Measurements from ENCODE around the gene KNDC1.
"Not testable (repeated sequence)": the region's sequence is repeated elsewhere in the genome, so short reads cannot be mapped to it uniquely, and the experiment has no call there.

Gene KNDC1

DNA sequence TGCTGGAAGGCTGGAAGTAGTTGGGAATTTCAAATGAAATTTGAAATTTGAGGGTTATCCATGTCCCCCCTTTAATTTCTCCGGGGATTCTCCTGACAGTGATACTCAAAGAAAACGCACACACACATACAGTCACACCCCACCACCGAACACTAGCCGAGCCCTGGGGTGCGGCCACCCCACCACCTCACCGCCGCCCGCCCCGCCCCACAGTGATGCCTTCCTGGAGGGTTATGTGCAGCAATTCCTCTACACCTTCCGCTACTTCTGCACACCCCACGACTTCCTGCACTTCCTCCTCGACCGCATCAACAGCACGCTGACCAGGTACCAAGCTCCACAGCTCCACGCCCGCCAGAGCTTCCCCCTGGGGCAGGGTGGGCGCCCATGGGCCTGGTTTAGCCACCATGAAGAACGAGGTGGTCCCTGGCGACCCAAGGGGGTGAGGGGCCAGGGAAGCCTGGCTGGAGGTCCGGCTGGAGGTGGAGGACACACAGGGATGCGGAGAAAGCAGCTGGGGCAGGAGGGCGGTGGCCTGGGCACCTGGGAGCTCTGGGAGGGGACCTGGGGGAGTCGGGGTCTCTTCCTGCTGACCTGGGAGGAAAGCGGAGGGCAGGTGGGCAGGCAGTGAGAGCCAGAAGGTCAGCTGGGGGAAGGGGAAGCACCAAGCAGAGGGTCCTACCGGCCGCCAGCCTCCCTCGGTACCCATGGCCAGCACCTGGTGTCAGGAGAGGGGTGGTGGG, 50.5 kb downstream of the KNDC1 start:
- no peak for DNase-seq

DNA sequence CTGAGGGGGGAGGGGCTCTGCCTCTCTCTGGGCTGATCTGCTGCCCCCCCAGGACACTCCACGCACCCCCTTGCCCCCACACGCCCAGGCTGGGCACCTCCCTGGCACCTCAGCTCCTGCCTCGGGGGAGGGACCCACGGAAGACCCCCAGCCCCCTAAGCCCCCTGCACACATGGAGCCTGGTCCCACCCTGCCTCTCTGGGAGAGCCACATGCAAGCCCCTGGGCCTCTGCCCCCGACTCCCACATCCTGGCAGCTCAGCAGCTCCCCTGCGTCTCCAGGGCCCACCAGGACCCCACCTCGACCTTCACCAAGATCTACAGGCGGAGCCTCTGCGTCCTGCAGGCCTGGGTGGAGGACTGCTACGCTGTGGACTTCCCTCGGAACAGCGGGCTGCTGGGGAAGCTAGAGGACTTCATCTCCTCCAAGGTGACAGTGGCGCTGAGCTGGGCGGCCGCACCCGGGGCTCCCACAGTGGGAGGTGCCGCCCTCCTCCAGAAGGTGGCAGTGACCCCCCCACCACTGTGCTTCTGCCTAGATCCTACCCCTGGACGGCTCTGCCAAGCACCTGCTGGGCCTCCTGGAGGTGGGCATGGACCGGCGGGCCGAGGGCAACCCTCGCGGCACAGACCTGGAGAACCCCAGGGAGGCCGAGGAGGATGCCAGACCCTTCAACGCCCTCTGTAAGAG, 51.3 kb downstream of the KNDC1 start:
- no peak for DNase-seq

DNA sequence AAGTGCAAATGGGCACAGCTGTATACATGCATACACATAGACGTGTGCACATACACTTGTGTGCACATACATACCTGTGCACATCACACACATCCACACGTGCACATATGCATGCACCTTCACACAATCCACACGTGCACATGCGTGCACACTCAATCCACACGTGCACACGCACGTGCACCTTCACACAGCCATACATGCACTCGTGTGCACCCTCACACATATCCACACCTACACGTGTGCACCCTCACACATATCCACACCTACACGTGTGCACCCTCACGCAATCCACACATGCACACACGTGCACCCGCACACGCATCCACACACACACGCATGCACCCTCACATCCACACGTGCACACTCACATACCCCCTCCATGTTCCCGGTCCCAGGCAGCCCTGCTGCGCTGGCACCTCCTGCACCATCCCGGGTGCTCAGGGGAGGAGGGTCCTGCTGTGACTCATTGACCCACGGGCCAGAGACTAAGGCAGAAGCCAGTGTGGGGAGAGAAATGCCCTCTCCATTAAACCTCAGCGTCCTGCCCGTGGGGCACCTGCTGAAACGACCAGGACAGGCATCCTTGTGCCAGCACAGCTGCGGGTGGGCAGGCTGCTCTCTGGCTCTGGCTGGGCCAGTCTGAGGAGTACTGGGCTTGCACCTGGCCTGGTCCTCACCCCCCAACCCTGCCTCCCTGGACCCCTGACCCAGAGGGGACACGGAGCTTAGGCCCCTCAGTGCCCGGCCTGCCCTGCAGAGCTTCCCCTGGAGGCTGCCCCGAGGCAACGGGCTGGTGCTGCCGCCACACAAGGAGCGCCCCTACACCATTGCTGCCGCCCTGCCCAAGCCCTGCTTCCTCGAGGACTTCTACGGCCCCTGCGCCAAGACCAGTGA, 52.2 kb downstream of the KNDC1 start:
- no peak for DNase-seq

DNA sequence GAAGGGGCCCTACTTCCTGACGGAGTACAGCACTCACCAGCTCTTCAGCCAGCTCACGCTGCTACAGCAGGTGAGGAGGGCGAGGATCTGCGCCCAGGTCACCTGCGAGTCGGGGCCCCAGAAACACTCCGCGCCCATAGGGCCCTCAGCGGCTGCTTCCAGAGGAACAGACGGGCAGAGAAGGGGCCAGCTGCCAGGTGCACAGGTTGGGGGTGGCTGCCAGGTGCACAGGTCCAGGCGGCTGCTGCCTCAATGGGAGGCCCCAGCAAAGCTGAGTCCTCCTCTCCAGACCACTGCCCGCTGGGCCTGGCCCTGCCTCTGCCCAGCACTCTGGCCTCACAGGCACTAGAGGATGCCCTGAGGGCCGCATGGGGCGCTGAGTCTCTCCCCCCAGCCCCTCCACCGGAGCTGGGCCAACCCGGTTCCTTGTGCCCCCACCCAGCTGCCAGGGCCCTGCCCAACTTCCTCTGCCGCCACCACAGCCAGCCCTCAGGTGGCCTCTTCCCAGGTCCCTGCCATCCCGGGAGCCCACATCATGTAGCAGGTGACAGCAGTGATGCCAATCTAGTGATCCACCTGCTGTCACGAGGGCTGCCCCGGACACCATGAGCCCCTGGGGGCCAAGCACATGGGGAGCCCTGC, 53.0 kb downstream of the KNDC1 start:
- DNase-seq: no peak

DNA sequence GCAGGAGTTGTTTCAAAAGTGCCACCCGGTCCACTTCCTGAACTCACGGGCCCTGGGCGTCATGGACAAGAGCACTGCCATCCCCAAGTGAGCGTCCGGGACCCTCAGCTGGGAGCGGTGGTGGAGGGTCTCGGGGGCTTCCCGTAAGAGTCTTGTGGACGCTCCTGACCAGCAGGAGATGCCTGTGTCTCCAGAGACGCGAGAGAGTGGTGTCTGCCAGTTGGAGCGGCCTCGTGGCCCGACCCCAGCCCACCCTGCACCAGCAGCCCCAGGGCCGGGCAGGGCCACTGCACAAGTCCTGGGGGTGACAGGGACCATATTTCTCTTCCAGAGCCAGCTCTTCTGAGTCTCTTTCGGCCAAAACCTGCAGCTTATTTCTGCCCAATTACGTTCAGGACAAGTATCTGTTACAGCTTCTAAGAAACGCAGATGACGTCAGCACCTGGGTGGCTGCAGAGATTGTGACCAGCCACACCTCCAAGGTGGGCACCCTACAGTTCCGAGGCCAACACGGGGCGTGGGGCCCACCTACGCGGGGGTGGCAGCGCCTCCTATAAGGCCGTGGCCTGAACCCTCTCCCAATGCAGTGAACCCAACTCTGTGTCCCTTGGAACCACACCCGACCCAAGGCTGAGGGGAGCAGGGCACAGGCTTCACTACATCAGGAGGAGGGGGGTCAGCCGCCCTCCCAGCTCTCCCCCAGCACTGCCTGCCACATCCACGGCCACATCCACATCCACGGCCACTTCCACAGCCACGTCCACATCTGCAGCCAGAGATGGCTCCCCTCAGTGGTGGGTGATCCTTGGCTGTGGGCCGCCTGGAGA, 53.8 kb downstream of the KNDC1 start:
- DNase-seq: no peak

DNA sequence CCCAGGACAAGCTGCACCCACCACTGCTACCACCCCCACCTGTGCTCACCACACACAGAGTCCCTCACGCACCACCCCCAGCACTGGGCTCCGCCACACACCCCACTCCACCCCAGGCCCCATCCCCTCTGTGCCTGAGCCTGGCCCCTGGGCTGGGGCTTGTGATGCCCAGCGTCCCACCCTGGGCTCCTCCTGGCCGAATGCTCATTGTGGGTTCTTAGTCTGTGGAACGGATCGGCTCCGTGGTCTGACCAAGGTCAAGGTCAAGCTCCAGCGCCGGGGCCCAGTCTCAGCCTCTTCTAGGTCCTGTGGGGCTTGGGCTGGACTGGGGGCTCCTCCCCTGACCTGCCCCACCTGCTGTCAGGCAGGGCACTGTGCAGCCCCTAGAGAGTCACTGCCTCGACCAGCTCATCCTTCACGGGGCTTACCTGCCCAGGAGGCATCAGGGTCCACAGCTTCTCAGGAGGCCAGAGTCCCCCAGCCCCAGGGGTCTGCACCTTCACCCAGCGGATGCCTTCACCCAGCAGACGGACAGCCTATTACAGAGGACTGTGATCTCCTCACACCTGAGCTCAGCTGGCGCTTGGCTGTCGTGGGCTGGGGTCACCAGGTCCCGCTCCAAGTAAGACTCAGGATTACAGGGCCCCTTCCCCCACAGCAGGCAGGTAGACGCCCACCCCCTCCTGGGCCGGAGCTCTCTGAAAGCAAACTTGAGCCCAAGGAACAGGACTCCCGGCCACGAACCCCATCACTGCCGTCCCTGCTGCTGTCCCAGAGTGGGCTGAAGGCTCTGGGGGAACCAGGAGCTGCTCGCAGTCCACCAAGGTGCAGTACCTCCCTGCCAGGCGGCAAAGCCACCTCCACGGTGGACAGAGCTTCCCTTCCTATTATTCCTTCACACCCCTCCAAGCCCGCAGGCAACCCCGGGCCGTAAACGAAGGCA, 54.7 kb downstream of the KNDC1 start:
- no peak for DNase-seq

DNA sequence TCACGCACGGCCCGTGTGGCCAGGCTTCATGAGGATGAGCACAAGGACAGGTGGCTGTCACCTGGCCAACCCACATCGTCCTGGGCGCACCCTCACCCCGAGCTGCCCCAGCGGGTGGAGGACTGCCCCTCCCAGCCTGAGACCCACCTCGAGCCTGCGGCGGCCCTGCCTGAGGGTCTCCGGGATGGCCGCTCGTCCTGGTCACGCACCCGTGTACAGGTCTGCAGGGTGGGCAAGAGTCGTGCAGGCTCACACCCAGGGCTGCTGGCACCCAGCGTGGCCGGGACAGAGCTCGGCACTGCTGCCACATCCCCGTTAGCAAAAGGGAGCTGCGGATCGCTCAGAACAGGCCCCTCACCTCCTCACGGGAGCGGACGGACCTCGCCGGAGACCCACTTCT, 55.6 kb downstream of the KNDC1 start:
- no peak for DNase-seq

DNA sequence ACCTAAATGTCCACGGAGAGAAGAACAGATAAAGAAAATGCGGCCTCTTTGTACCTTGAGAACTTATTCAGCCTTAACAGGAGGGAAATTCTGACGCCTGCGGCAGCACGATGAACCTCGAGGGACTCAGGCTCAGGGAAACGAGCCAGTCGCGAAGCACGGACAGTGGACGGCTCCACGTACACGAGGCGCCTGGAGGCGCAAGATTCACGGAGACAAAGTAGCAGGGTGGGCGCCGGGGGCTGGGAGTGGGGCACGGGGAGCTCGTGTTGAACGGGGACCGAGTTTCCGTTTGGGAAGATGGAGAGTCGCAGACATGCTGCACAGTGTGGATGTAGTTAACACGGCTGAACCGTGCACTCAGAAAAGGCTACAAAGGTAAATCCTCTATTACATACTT, 56.8 kb downstream of the KNDC1 start:
- DNase-seq: no peak

DNA sequence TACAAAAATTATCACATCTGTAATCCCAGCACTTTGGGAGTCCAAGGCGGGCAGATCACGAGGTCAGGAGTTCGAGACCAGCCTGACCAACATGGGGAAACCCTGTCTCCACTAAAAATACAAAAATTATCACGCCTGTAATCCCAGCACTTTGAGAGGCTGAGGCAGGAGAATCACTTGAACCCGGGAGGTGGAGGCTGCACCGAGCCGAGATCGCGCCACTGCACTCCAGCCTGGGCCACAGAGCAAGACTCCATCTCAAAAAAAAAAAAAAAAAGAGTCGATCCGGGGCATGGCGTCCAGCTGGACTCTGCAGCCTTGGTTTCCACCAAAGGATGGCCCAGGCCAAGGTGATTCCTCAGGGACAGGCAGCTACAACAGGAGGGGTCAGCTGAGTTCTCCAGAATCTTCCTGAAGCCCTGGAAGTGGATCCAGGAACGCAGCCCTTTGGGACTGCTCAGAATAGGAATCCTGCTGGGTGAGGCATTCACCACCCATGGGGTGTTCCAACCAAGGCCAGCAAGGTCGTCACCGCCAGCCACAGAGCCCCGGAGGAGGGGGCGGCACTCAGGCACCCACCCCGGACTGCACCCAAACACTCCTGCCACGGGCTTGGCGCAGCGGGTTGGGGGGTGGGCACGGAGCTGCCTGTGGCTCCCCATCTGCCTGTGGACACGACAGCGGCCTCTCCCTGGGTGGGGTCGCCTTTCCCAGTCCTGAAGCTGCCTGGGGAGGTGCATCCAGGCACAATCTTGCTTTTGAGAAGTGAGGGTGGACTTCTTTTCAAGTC, 58.0 kb downstream of the KNDC1 start:
- no peak for DNase-seq

DNA sequence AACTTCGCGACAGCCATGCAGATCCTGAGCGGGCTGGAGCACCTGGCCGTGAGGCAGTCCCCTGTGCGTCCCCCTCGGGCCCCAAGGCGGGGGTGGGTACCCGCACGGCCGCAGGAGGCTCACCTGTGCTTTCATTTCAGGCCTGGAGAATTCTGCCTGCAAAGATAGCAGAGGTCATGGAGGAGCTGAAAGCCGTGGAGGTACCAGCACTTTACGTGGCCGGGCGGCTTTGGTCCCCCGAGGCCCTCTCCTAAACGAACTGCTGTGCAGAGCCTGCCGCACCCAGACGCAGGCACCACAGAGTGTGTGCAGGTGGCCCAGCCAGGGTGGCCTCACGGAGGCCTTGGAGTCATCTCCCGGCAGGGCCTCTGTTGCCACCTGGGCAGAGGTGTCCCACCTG, 58.9 kb downstream of the KNDC1 start:
- DNase-seq: no peak

DNA sequence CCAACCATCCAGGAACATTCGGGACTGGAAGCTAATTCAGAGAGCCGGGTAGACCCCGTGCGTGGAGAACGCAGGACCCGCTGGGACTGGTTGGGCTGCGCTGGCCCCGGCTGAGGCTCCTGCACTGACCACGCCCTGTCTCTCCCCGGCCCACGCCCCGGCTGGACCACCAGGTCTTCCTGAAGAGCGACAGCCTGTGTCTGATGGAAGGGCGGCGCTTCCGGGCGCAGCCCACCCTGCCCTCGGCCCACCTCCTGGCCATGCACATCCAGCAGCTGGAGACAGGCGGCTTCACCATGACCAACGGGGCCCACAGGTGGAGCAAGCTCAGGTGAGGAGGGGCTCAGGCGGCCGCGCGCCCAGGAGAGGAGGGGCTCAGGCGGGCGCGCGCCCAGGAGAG, 59.8 kb downstream of the KNDC1 start:
- DNase-seq: no peak

DNA sequence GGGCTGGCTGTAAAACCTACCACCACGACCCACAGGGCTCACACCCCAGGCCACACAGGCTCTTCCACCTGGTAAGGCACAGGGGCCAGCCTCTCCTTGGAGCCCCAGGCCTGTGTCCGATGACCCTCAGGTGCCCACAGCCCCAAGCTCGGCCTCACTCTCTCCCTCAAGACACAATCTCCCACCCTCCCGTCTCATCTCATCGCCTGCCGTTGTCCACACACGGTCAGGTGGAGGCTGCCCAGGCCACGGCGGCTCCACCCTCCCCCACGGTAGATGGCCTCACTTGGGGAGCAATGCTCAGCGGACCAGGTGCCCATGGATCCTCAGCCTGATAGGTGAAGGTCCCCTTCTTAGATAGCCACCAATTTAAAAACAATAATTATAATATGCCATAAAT, 61.3 kb downstream of the KNDC1 start:
- no peak for DNase-seq

DNA sequence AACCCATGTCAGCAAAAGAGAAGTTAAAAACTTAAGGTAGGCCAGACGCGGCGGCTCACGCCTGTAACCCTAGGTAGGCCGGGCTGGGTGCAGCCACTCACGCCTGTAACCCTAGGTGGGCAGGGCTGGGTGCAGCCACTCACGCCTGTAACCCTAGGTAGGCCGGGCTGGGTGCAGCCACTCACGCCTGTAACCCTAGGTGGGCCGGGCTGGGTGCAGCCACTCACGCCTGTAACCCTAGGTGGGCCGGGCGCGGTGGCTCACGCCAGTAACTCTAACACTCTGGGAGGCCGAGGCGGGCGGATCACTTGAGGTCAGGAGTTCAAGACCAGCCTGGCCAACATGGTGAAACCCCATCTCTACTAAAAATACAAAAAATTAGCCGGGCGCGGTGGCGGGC, 61.7 kb downstream of the KNDC1 start:
- DNase-seq: not testable (repeated sequence)

DNA sequence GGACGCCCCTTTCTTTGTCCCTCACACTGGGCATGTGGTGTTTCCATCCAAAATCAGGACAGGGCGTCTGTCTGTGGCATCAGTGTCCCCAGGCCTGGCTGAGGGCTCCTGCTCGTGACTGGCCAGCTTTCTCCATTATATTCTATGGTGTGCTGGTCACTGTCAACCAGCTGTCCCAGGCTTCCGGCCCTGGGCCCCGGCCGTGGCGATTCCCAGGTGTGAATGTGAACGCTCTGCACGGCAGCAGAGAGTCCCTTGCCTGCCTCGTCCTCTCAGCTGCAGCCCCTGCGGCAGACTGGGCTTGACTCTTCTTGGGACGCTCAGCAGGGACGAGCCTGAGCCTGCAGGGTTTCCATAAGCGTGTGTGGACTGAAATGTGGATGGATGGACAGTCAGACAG, 64.1 kb downstream of the KNDC1 start:
- no peak for DNase-seq

DNA sequence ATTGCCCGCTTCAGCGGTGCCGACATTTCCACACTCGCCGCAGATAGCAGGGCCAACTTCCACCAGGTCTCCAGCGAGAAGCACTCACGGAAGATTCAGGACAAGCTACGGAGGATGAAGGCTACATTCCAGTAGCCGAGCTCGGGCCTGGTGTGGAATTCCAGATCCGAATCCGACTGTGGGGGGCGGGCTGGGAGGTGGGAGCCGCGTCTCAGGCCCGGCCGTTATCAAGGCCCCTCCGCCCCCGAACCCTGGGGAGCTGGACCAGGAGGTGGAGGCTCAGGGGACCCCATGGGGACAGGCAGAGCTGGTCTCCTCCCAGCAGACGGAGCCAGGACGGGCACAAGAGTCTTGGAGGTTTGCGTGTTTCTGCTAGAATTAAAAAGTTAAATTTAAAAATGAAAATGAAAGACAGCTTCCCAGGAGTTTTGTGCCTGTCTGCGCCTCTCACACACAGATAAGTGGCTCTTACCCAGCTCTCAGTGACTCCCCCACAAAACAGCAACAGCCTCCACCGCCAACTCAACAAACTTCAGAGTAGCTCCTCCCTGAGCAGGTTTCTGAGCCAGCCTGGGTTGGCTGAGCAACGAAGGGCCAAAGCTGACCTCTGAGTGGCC, 64.8 kb downstream of the KNDC1 start:
- no peak for DNase-seq

DNA sequence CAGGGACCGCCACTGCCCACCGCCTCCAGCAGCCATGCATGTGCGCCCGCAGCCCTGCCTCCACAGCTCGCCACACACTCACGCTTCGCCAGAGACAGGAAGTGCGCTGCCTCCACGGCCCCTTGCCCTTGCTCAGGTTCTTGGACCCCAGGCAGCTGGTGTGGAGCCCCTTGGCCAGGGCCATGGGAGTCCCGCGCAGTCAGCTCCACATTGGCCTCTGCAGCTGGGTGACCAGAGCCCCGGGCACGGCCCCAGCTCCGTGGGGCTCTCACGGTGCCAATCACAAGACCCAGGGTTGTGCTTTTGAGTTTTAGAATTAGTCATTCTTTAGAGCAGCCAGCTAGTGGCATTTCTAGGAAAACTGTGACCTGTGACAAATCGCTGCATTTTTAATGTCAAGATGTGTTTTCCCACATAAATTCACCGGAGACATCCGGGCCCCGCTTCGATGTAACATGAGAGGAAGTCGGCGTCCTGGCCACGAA, 65.7 kb downstream of the KNDC1 start:
- no peak for DNase-seq

DNA sequence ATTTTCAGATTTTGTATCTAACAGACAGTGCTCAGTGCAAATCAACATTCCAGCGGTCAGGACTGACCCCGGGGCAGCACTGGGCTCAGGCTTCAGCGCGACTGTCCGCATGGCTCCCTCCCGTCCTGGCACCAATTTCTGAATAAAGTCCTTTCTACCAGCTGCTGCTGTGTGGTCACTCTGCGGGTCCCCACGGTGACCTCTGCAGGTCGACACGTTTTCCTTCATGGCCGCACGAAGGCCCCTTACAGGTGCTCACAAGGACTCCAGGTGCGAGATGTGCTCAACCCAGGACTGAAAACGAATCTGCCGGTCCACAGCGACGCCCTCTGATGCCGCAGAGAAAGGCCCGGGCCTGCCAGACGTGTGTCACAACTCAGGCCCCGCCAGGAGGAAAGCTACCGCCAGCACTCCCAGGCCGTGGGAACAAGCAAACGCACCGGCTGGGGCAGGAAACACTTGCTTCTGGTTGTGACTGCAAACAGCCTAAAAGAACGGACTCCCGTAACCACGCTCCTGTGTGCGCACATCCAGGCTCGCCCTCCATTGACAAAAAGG, 66.3 kb downstream of the KNDC1 start:
- no peak for DNase-seq

DNA sequence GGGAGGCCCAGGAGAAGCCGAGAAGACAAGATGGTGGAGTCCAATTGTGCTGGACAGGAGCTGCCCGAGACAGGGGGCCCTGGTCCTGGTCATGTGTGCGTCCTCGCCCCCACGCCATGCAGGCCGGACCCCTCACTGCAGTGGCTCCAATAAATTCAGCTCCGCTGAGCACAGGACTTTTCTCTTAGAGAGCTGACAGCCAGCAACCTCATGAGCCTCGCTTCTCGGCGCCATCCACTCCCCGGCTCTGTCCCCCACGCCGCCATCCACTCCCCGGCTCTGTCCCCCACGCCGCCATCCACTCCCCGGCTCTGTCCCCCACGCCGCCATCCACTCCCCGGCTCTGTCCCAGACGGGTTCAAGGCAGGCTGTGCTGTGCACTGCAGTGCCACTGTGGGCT, 67.2 kb downstream of the KNDC1 start:
- no peak for DNase-seq

Measured in NCI-H69 (cell line).